CD14-positive monocyte (primary cell): ENCODE results near the gene SLC2A9. TPM values are rescaled to one million over a fixed set of nuclear protein-coding genes. Genes with fewer than 3 reads are reported as not detected.

ENCODE experiments used
- DNase-seq, 3 donors: peaks; one replicate each; pipeline ENCODE4 v3.0.0-alpha.2; 2011 to 2022
- H2AFZ ChIP-seq: 2 replicates; pipeline ENCODE4 v1.6.0; 2012; ENCODE audit warnings: mild to moderate bottlenecking, low read depth, low read length, inconsistent platforms; ENCODE audit not compliant: insufficient read depth, poor library complexity, severe bottlenecking
- H3K27ac ChIP-seq, 2 donors: 1 replicate in 1 of 2; 2 replicates in 1 of 2; pipeline ENCODE4 v1.5.1; 2012 to 2013; ENCODE audit warnings: low read length in 2 of 2, control low read depth in 1 of 2, inconsistent platforms in 1 of 2, low read depth in 1 of 2, mild to moderate bottlenecking in 1 of 2
- H3K27me3 ChIP-seq, 2 donors: one replicate each; pipeline versions ENCODE4 v1.6.0 to v1.6.1; 2011 to 2013; ENCODE audit warnings: low read length in 2 of 2; ENCODE audit not compliant: control insufficient read depth in 2 of 2, insufficient read depth in 2 of 2
- H3K36me3 ChIP-seq, 2 donors: replicated peaks in 1 of 2; 1 replicate in 1 of 2; 2 replicates in 1 of 2; pipeline versions ENCODE4 v1.5.1 to v1.6.1; 2012 to 2013; ENCODE audit warnings: low read length in 2 of 2, control low read depth in 1 of 2, inconsistent platforms in 1 of 2, mild to moderate bottlenecking in 1 of 2; ENCODE audit not compliant: insufficient read depth in 2 of 2, control insufficient read depth in 1 of 2
- H3K4me1 ChIP-seq, 2 donors: 1 replicate in 1 of 2; 2 replicates in 1 of 2; pipeline versions ENCODE4 v1.5.1 to v1.6.1; 2012 to 2013; ENCODE audit warnings: low read length in 2 of 2, control low read depth in 1 of 2, inconsistent platforms in 1 of 2, mild to moderate bottlenecking in 1 of 2, moderate library complexity in 1 of 2; ENCODE audit not compliant: insufficient read depth in 2 of 2, control insufficient read depth in 1 of 2
- H3K4me2 ChIP-seq: replicated peaks from 2 replicates; pipeline ENCODE3; 2012; ENCODE audit warnings: low read length, moderate library complexity, mild to moderate bottlenecking; ENCODE audit not compliant: poor library complexity, severe bottlenecking; ENCODE audit errors: extremely low read depth
- H3K4me3 ChIP-seq, 3 experiments: fragments of 200-600 bp in 1 of 3; sonication (generic) in 1 of 3; replicated peaks in 1 of 3; 1 replicate in 2 of 3; 2 replicates in 1 of 3; pipeline ENCODE4 v1.5.1; 2011 to 2013; ENCODE audit warnings: low read length in 3 of 3, mild to moderate bottlenecking in 3 of 3, control low read depth in 2 of 3, low read depth in 2 of 3, inconsistent platforms in 1 of 3, moderate library complexity in 1 of 3
- H3K79me2 ChIP-seq: 2 replicates; pipeline ENCODE4 v1.6.0; 2012; ENCODE audit warnings: mild to moderate bottlenecking, control low read depth, inconsistent platforms, low read length, moderate library complexity; ENCODE audit not compliant: insufficient read depth
- H3K9ac ChIP-seq: 2 replicates; pipeline ENCODE4 v1.6.0; 2017; ENCODE audit warnings: low read length, mild to moderate bottlenecking; ENCODE audit not compliant: insufficient read depth, poor library complexity, severe bottlenecking
- H3K9me3 ChIP-seq, 2 donors: replicated peaks in 1 of 2; 1 replicate in 1 of 2; 2 replicates in 1 of 2; pipeline versions ENCODE4 v1.5.1 to v1.6.1; 2012 to 2013; ENCODE audit warnings: low read length in 2 of 2, control low read depth in 1 of 2; ENCODE audit not compliant: control insufficient read depth in 1 of 2, insufficient read depth in 1 of 2
- H4K20me1 ChIP-seq: 2 replicates; pipeline ENCODE4 v1.6.0; 2012; ENCODE audit warnings: mild to moderate bottlenecking, low read length, control low read depth, moderate library complexity; ENCODE audit not compliant: insufficient read depth
- H3K27ac Mint-ChIP-seq, 7 donors: one replicate each; pipeline ENCODE4 v1.8.0; 2020; ENCODE audit warnings: mild to moderate bottlenecking in 7 of 7, mixed read lengths in 7 of 7, moderate library complexity in 6 of 7, inconsistent platforms in 2 of 7
- H3K27me3 Mint-ChIP-seq, 3 donors: one replicate each; pipeline ENCODE4 v1.8.0; 2021 to 2022; ENCODE audit warnings: low read depth in 3 of 3, mild to moderate bottlenecking in 3 of 3, mixed read lengths in 3 of 3, moderate library complexity in 3 of 3, inconsistent platforms in 1 of 3
- H3K36me3 Mint-ChIP-seq, 2 donors: one replicate each; pipeline ENCODE4 v1.8.0; 2020; ENCODE audit warnings: mixed read lengths in 2 of 2, inconsistent platforms in 1 of 2, mild to moderate bottlenecking in 1 of 2
- H3K4me1 Mint-ChIP-seq: one replicate; pipeline ENCODE4 v1.8.0; 2020; ENCODE audit warnings: mild to moderate bottlenecking, mixed read lengths
- H3K4me3 Mint-ChIP-seq, 2 donors: one replicate each; pipeline ENCODE4 v1.8.0; 2020; ENCODE audit warnings: mild to moderate bottlenecking in 2 of 2, mixed read lengths in 2 of 2, moderate library complexity in 1 of 2
- H3K9me3 Mint-ChIP-seq, 7 donors: one replicate each; pipeline ENCODE4 v1.8.0; 2020 to 2022; ENCODE audit warnings: mixed read lengths in 7 of 7, mild to moderate bottlenecking in 6 of 7, moderate library complexity in 6 of 7, inconsistent platforms in 2 of 7
- CTCF ChIP-seq: fragments of 200-600 bp; IDR thresholded peaks from one replicate; pipeline ENCODE4 v1.8.0; 2022; ENCODE audit warnings: antibody characterized with exemption, mild to moderate bottlenecking
- WGBS: methylation state at CpG from one replicate; pipeline ENCODE4 v1.1.5; 2013; ENCODE audit warnings: missing lambda C conversion rate; ENCODE audit not compliant: insufficient coverage; 5-methylcytosine and 5-hydroxymethylcytosine counted together
- intact Hi-C, 2 donors: fragments of 100-400 bp; cut with micrococcal nuclease; formaldehyde crosslinking; loops; one replicate each; pipeline versions ENCODE4 v1.15.0 to v1.15.1; 2023
- polyA plus RNA-seq, 3 donors: library from polyadenylated mRNA; depleted of rRNA in 1 of 3; unstranded in 2 of 3; stranded (reverse) in 1 of 3; fragments of 300-500 nt in 2 of 3; fragments of >200 nt in 1 of 3; fragmentation: Illumina TruSeq in 2 of 3; gene quantifications; 1 replicate in 2 of 3; 2 replicates in 1 of 3; pipeline ENCODE4 v1.2.3, GENCODE V29; 2012 to 2021

SLC2A9 gene
- polyA plus RNA-seq, 3 donors, result 27.3 to 38.6 (median 34.7) TPM

DNA sequence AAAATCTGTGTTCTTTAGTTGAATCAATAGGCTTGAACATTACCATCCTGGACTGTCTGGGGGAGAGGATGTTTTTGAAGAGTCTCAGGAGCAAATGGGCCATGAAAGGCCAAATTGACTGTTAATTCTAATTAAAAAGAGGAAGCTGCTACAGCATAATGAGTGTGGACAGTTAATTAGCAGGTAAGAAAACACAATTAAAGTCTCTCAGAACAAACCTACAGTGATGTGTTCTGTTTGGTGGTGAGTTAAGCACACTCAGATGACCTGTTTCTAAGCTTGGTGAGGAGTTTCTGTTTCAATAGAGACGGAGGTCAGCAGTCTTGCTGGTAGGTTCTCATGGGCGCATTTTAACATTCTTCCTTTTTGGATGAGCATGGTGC, 171.8 kb downstream of the SLC2A9 start:
- H3K27me3 Mint-ChIP-seq, result peaks cover 0 to 2% (median 1%) of the 10 kb centered on the region in 3 donors
- Histone ChIP-seq H3K4me1 (no peaks in the 10 kb centered on the region), H3K4me2 (no peak overlapping the region), H4K20me1 (no peaks in the 10 kb centered on the region), H3K79me2 (no peaks in the 10 kb centered on the region), H3K9me3 (peaks cover 0 to 5% of the 10 kb centered on the region in 2 donors), H2AFZ (no peak overlapping the region), H3K4me3 (no peak overlapping the region), H3K9ac (no peak overlapping the region), H3K27ac (peak overlapping the region in 1 of 2 donors; percentile 27), H3K27me3 (no peaks in the 10 kb centered on the region), H3K36me3 (peaks cover 0 to 42% of the 10 kb centered on the region in 2 donors)
- H3K4me3 Mint-ChIP-seq, result no peak overlapping the region
- intact Hi-C loops, result no loop called here
- peak overlapping the region in 2 of 7 donors; percentile 23 to 73 for H3K27ac Mint-ChIP-seq
- WGBS, result 94% methylated on average over 2 of the region's 2 CpGs
- peaks cover 0 to 15% (median 3%) of the 10 kb centered on the region in 7 donors for H3K9me3 Mint-ChIP-seq
- no peak for DNase-seq
- H3K36me3 Mint-ChIP-seq, result peaks cover 47 to 62% of the 10 kb centered on the region in 2 donors
- H3K4me1 Mint-ChIP-seq, result peaks cover 6% of the 10 kb centered on the region
- no peak for TF ChIP-seq CTCF

GRCh38 chr4:9847968-9848748, 173.1 kb downstream of the SLC2A9 start:
- Mint-ChIP-seq H3K36me3 (peaks cover 47 to 53% of the 10 kb centered on the region in 2 donors), H3K27me3 (peaks cover 0 to 2% (median 1%) of the 10 kb centered on the region in 3 donors), H3K27ac (no peak overlapping the region), H3K4me3 (no peak overlapping the region), H3K9me3 (peaks cover 0 to 15% (median 3%) of the 10 kb centered on the region in 7 donors), H3K4me1 (peaks cover 6% of the 10 kb centered on the region)
- H3K9me3 ChIP-seq, result peaks cover 0 to 5% of the 10 kb centered on the region in 2 donors
- no peak overlapping the region for H3K4me2 ChIP-seq
- H3K4me1 ChIP-seq, result no peaks in the 10 kb centered on the region
- intact Hi-C loops, result no loop called here
- no peaks in the 10 kb centered on the region for H4K20me1 ChIP-seq
- peaks cover 0 to 47% of the 10 kb centered on the region in 2 donors for H3K36me3 ChIP-seq
- no peak overlapping the region for H3K9ac ChIP-seq
- H3K27me3 ChIP-seq, result no peaks in the 10 kb centered on the region
- no peak for DNase-seq
- H2AFZ ChIP-seq, result no peak overlapping the region
- no CpG with 5 or more reads among the region's 5 CpGs for WGBS
- no peaks in the 10 kb centered on the region for H3K79me2 ChIP-seq
- TF ChIP-seq CTCF, result no peak
- no peak overlapping the region for H3K4me3 ChIP-seq
- H3K27ac ChIP-seq, result no peak overlapping the region
